SK-N-SH (cell line): ENCODE results near the gene UPF3B. TPM values are rescaled to one million over a fixed set of nuclear protein-coding genes. Genes with fewer than 3 reads are reported as not detected.
"Not testable (repeated sequence)": the region's sequence is repeated elsewhere in the genome, so short reads cannot be mapped to it uniquely, and the experiment has no call there.

ENCODE experiments used
- CTCF ChIA-PET: fragments of 300-600, 350-600 bp; formaldehyde crosslinking; extraction: SDS; loops from one replicate; lab custom pipeline; 2021; lab: Yijun Ruan, JAX
- POLR2A ChIA-PET: fragments of 350-600 bp; sonication (Branson Sonifier 250); formaldehyde crosslinking; extraction: SDS; loops from one replicate; lab custom pipeline; 2020; ENCODE audit warnings: antibody characterized with exemption, inconsistent platforms; lab: Yijun Ruan, JAX
- DNase-seq: peaks from one replicate; pipeline ENCODE4 v3.0.0; 2012
- H2AFZ ChIP-seq: fragments of 200-600 bp; sonication (generic); 2 replicates; pipeline ENCODE4 v1.8.1; 2016; ENCODE audit warnings: antibody characterized with exemption, mild to moderate bottlenecking, low read depth
- H3F3A ChIP-seq: fragments of 200-600 bp; sonication (generic); replicated peaks from 2 replicates; pipeline ENCODE3; 2016; ENCODE audit warnings: antibody characterized with exemption, mild to moderate bottlenecking; ENCODE audit not compliant: insufficient read depth
- H3K27ac ChIP-seq, 2 experiments: fragments of 200-500 bp in 1 of 2; fragments of 200-600 bp in 1 of 2; sonication (Bioruptor generic) in 1 of 2; sonication (generic), shearing (Covaris generic) in 1 of 2; 2 replicates each; pipeline versions ENCODE4 v1.5.1 to v1.6.1; 2014 to 2016; ENCODE audit warnings: low read depth in 2 of 2, inconsistent platforms in 1 of 2, low read length in 1 of 2, mild to moderate bottlenecking in 1 of 2, mixed read lengths in 1 of 2
- H3K27me3 ChIP-seq: fragments of 200-600 bp; sonication (generic), shearing (Covaris generic); 2 replicates; pipeline ENCODE4 v1.6.1; 2016; ENCODE audit warnings: mixed run types; ENCODE audit not compliant: insufficient read depth
- H3K36me3 ChIP-seq, 2 experiments: fragments of 200-500 bp in 1 of 2; fragments of 200-600 bp in 1 of 2; sonication (Bioruptor generic) in 1 of 2; sonication (generic) in 1 of 2; replicated peaks in 1 of 2; 2 replicates each; pipeline versions ENCODE3 to v1.5.1; 2014 to 2016; ENCODE audit warnings: low read length in 1 of 2, mild to moderate bottlenecking in 1 of 2; ENCODE audit not compliant: insufficient read depth in 2 of 2, control insufficient read depth in 1 of 2
- H3K4me1 ChIP-seq, 2 experiments: fragments of 200-500 bp in 1 of 2; fragments of 200-600 bp in 1 of 2; sonication (Bioruptor generic) in 1 of 2; sonication (generic), shearing (Covaris generic) in 1 of 2; 2 replicates each; pipeline versions ENCODE4 v1.5.1 to v1.6.1; 2014 to 2016; ENCODE audit warnings: low read depth in 1 of 2, low read length in 1 of 2, mixed run types in 1 of 2; ENCODE audit not compliant: insufficient read depth in 2 of 2, control insufficient read depth in 1 of 2
- H3K4me2 ChIP-seq: fragments of 200-600 bp; sonication (generic), shearing (Covaris generic); 2 replicates; pipeline ENCODE4 v1.6.1; 2017; ENCODE audit warnings: mixed run types
- H3K4me3 ChIP-seq, 2 experiments: fragments of 200-500 bp in 1 of 2; fragments of 200-600 bp in 1 of 2; sonication (Bioruptor generic) in 1 of 2; sonication (generic), shearing (Covaris generic) in 1 of 2; 2 replicates each; pipeline versions ENCODE4 v1.5.1 to v1.8.1; 2014 to 2016; ENCODE audit warnings: low read depth in 2 of 2, inconsistent platforms in 1 of 2, low read length in 1 of 2, mild to moderate bottlenecking in 1 of 2, mixed read lengths in 1 of 2, moderate library complexity in 1 of 2
- H3K79me2 ChIP-seq: fragments of 200-600 bp; sonication (generic); 2 replicates; pipeline ENCODE4 v1.8.1; 2017; ENCODE audit warnings: mild to moderate bottlenecking; ENCODE audit not compliant: insufficient read depth
- H3K9ac ChIP-seq: fragments of 200-600 bp; sonication (generic); 2 replicates; pipeline ENCODE4 v1.6.1; 2017; ENCODE audit warnings: mixed run types
- H3K9me2 ChIP-seq: fragments of 200-600 bp; sonication (generic); 2 replicates; pipeline ENCODE4 v1.6.1; 2017; ENCODE audit warnings: mixed run types
- H3K9me3 ChIP-seq: fragments of 200-600 bp; sonication (generic); 2 replicates; pipeline ENCODE4 v1.6.1; 2017; ENCODE audit warnings: mixed run types, mild to moderate bottlenecking, moderate library complexity
- H4K20me1 ChIP-seq: fragments of 200-600 bp; sonication (generic); 2 replicates; pipeline ENCODE4 v1.6.1; 2017; ENCODE audit warnings: mild to moderate bottlenecking, mixed run types; ENCODE audit not compliant: insufficient read depth
- FOSL2 ChIP-seq: IDR thresholded peaks from 2 replicates; pipeline ENCODE4 v1.4.0; 2012; ENCODE audit warnings: low read depth, mild to moderate bottlenecking, moderate library complexity, borderline replicate concordance
- FOXM1 ChIP-seq: IDR thresholded peaks from 2 replicates; pipeline ENCODE4 v1.4.0; 2012; ENCODE audit warnings: low read depth, mild to moderate bottlenecking
- GATA2 ChIP-seq: sonication (generic); formaldehyde crosslinking; IDR thresholded peaks from 2 replicates; pipeline ENCODE4 v1.5.0; 2020; ENCODE audit warnings: mild to moderate bottlenecking, missing genetic modification reagents
- MXI1 ChIP-seq: IDR thresholded peaks from 2 replicates; pipeline ENCODE4 v1.6.1; 2012; ENCODE audit warnings: mild to moderate bottlenecking, low read depth, low read length, improper control_type of control experiment
- NRF1 ChIP-seq: IDR thresholded peaks from 2 replicates; pipeline ENCODE4 v1.6.1; 2012; ENCODE audit warnings: low read depth, mild to moderate bottlenecking, low read length
- RFX5 ChIP-seq: IDR thresholded peaks from 2 replicates; pipeline ENCODE4 v1.6.1; 2012; ENCODE audit warnings: mild to moderate bottlenecking, improper control_type of control experiment, low read length
- TAF1 ChIP-seq: IDR thresholded peaks from 2 replicates; pipeline ENCODE4 v1.6.1; 2012; ENCODE audit warnings: low read depth, mild to moderate bottlenecking, low read length, moderate library complexity, borderline replicate concordance
- TCF12 ChIP-seq: IDR thresholded peaks from 2 replicates; pipeline ENCODE4 v1.4.0; 2012
- YY1 ChIP-seq: IDR thresholded peaks from 2 replicates; pipeline ENCODE4 v1.4.0; 2012; ENCODE audit warnings: low read depth, mild to moderate bottlenecking
- WGBS: methylation state at CpG from one replicate; pipeline ENCODE4 v1.1.6; 2017; ENCODE audit warnings: low lambda C conversion rate; 5-methylcytosine and 5-hydroxymethylcytosine counted together
- polyA plus RNA-seq, 3 experiments: library from polyadenylated mRNA; depleted of rRNA; stranded (reverse); fragments of >200 nt; gene quantifications; 2 replicates each; pipeline ENCODE4 v1.2.3, GENCODE V29; 2012
- TF ChIP-seq, protein P1 (sequence below): fragments of 150-350 bp; IDR thresholded peaks from 2 replicates; pipeline ENCODE4 v1.6.1; 2017; ENCODE audit warnings: antibody characterized with exemption, low read length, low read depth, borderline replicate concordance
- TF ChIP-seq, protein P2 (sequence below): IDR thresholded peaks from 2 replicates; pipeline ENCODE4 v1.4.0; 2012; ENCODE audit warnings: low read depth, borderline replicate concordance

Gene UPF3B
- polyA plus RNA-seq, 1 of the 3 experiments (the other 2 are of a cell fraction), result 8.9 TPM

DNA sequence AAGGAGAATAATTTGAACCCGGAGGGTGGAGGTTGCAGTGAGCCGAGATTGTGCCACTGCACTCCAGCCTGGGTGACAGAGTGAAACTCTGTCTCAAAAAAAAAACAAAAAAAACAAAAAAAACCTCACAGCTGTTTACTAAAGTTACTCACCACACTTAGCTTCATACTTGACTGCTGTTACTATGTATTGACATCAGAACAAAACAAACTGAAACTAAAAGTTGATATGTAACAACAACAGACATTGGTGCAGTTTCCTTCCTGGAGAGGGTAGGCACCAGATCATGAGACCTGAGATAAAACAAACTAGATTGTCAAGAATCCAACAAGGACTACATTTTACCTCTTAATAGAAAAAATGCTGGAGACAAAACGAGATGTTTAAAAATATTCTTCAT lies 31.1 kb downstream of the UPF3B start:
- POLR2A ChIA-PET, H3K27ac ChIP-seq, H4K20me1 ChIP-seq, H3K4me1 ChIP-seq, H3K4me3 ChIP-seq, H2AFZ ChIP-seq, H3K9ac ChIP-seq, H3K9me2 ChIP-seq, H3K36me3 ChIP-seq, H3K9me3 ChIP-seq, H3K79me2 ChIP-seq, H3F3A ChIP-seq, H3K4me2 ChIP-seq, DNase-seq, CTCF ChIA-PET: not testable (repeated sequence)
- peaks cover 17% of the 10 kb centered on the region; the same call in 1 of the 2 replicates for H3K27me3 ChIP-seq
- 50% methylated on average over 3 of the region's 3 CpGs for WGBS

DNA sequence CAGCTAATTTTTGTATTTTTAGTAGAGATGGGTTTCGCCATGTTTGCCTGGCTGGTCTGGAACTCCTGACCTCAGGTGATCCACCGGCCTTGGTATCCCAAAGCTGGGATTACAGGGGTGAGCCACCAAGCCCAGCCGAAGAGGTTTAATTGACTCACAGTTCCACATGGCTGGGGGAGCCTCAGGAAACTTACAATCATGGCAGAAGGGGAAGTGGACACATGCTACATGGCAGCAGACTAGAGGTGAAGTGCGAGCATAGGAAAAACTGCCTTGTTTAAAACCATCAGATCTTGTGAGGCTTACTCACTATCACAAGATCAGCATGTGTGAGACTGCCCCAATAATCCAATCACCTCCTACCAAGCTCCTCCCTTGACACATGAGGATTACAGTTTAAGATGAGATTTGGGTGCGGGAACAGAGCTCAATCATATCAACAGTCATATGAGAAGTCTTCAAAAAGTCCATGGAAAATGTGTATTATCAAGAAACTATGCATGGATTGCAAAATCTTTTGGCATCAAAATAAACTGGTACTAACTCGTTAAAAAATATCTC lies 35.6 kb downstream of the UPF3B start:
- CTCF ChIA-PET, result interaction anchor here (0.8 to 1.0 kb wide), 2 partner anchors 33 to 301 kb away, joined by 3 to 4 read pairs; no protein-coding TSS in a partner anchor
- TF ChIP-seq MXI1 (no peak), TCF12 (no peak), TAF1 (no peak), FOSL2 (no peak), YY1 (no peak), GATA2 (CRISPR knock-in tag) (no peak), FOXM1 (no peak), NRF1 (no peak), RFX5 (no peak)
- TF ChIP-seq, protein P1, sequence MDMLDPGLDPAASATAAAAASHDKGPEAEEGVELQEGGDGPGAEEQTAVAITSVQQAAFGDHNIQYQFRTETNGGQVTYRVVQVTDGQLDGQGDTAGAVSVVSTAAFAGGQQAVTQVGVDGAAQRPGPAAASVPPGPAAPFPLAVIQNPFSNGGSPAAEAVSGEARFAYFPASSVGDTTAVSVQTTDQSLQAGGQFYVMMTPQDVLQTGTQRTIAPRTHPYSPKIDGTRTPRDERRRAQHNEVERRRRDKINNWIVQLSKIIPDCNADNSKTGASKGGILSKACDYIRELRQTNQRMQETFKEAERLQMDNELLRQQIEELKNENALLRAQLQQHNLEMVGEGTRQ, result no peak
- TF ChIP-seq, protein P2, sequence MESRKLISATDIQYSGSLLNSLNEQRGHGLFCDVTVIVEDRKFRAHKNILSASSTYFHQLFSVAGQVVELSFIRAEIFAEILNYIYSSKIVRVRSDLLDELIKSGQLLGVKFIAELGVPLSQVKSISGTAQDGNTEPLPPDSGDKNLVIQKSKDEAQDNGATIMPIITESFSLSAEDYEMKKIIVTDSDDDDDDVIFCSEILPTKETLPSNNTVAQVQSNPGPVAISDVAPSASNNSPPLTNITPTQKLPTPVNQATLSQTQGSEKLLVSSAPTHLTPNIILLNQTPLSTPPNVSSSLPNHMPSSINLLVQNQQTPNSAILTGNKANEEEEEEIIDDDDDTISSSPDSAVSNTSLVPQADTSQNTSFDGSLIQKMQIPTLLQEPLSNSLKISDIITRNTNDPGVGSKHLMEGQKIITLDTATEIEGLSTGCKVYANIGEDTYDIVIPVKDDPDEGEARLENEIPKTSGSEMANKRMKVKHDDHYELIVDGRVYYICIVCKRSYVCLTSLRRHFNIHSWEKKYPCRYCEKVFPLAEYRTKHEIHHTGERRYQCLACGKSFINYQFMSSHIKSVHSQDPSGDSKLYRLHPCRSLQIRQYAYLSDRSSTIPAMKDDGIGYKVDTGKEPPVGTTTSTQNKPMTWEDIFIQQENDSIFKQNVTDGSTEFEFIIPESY, result no peak
- TF ChIP-seq, all 33 proteins: peak for 0
- no peaks in the 10 kb centered on the region for H3K9me3 ChIP-seq
- no peaks in the 10 kb centered on the region for H3F3A ChIP-seq
- no peak overlapping the region for H3K9ac ChIP-seq
- no peaks in the 10 kb centered on the region for H3K4me1 ChIP-seq
- 57% methylated on average over 6 of the region's 6 CpGs for WGBS
- H3K27ac ChIP-seq, result no peak overlapping the region
- H3K4me3 ChIP-seq, result no peak overlapping the region
- DNase-seq, result no peak
- no peaks in the 10 kb centered on the region for H4K20me1 ChIP-seq
- no peaks in the 10 kb centered on the region for H3K9me2 ChIP-seq
- POLR2A ChIA-PET, result interaction anchor here (0.8 kb wide), 1 partner anchor 10 kb away, joined by 4 read pairs; no protein-coding TSS in a partner anchor
- no peaks in the 10 kb centered on the region for H3K79me2 ChIP-seq
- no peak overlapping the region for H2AFZ ChIP-seq
- no peaks in the 10 kb centered on the region for H3K36me3 ChIP-seq
- H3K4me2 ChIP-seq, result no peak overlapping the region
- H3K27me3 ChIP-seq, result peaks cover 17% of the 10 kb centered on the region; the same call in 1 of the 2 replicates
